GM10266 (cell line): Measurements from ENCODE around the gene TRUB2.
"Not testable (repeated sequence)": the region's sequence is repeated elsewhere in the genome, so short reads cannot be mapped to it uniquely, and the experiment has no call there.

Experiments
- DNase-seq: peaks from one replicate; pipeline ENCODE4 v3.0.0; 2012; ENCODE audit errors: extremely low spot score
- CTCF ChIP-seq: IDR thresholded peaks from 2 replicates; pipeline ENCODE4 v1.5.1; 2012; ENCODE audit warnings: mild to moderate bottlenecking, low read depth; ENCODE audit not compliant: control insufficient read depth, insufficient read depth; ENCODE audit errors: missing control alignments

TRUB2 gene

GRCh38 chr9:128288273-128289004 is 33.8 kb downstream of the TRUB2 start:
- no peak for TF ChIP-seq CTCF
- DNase-seq: no peak

GRCh38 chr9:128286440-128286839 is 35.8 kb downstream of the TRUB2 start:
- DNase-seq: no peak
- no peak for TF ChIP-seq CTCF

- no peak for DNase-seq
- TF ChIP-seq CTCF: no peak
Measured at GRCh38 chr9:128285033-128285784, 37.0 kb downstream of the TRUB2 start.

GRCh38 chr9:128282500-128282899 is 39.7 kb downstream of the TRUB2 start:
- no peak for TF ChIP-seq CTCF
- no peak for DNase-seq

- no peak for TF ChIP-seq CTCF
Measured at GRCh38 chr9:128280084-128280622, 42.1 kb downstream of the TRUB2 start.

GRCh38 chr9:128279088-128280073 is 42.9 kb downstream of the TRUB2 start:
- not testable (repeated sequence) for DNase-seq

More at GRCh38 chr9:128280084-128280622, 42.1 kb downstream of the TRUB2 start:
- DNase-seq: no peak
